GM18870 (cell line): Measurements from ENCODE around the gene MARF1.

Experiments
- ATAC-seq: cut with Tn5 transposase; IDR thresholded peaks from one replicate; pipeline ENCODE4 v1.9.1; 2021; ENCODE audit warnings: moderate library complexity; ENCODE audit not compliant: unreplicated experiment

MARF1 gene

DNA sequence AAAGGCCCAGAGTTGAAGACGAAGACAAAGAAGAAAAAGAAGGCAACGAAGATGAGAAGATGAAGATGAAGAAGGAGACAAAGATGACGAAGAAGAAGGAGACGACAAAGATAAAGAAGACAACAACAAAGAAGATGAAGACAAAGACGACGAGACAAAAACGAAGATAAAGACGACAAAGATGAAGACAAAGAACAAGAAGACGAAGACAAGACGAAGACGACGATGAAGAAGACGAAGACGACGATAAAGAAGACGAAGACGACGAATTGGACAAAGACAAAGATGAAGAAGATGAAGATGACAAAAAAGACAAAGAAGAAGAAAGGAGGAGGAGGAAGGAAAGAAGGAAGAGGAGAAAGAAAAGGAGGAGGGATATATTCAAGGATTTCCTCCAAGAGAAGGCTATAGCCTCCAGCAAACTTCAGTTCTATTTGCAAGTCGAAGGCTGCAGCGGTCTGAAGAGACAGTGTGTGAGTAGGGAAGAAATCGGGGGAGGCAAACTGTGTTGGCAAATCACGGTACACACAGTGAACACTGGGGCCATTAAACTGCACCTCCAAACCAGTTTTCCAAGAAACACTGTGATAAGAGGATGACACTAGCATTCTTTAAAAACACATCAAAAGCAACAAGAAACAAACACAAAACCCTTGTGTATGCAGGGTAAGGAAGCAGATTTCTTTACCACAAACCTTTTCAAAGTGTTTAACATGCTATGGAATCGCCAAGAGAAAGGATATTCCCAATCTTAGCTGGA, 40.5 kb downstream of the MARF1 start:
- no peak for ATAC-seq

DNA sequence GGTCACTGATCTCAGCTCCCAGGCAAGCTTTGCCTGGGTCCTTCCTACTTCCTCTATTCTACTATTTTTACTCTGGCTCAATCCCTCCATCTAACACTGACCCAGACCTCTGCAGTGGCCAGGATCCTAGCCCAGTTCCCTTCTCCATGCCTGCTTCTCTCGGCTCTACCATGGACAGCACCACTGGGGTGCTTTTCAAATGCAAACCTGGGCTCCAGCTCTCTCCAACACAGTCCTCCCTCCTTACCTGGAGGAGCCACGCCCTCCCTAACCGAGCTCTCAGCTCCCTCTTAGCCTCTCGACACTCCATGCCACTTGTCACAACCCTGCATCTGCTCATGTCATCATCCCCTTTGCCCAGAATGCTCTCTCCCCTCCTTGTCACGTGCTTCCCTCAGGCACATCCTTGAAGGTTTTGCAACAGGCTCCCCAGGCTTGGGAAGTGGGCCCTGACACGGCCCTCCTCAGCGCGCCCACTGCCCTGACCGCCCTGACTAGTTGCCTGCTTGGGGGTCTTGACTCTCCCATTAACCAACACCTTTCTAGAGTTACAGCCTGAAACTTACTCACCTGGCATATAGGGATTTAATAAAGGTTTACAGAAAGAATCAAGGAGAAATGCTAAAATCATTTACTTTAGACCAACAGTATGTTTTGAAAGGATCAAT, 41.6 kb downstream of the MARF1 start:
- ATAC-seq, result no peak

DNA sequence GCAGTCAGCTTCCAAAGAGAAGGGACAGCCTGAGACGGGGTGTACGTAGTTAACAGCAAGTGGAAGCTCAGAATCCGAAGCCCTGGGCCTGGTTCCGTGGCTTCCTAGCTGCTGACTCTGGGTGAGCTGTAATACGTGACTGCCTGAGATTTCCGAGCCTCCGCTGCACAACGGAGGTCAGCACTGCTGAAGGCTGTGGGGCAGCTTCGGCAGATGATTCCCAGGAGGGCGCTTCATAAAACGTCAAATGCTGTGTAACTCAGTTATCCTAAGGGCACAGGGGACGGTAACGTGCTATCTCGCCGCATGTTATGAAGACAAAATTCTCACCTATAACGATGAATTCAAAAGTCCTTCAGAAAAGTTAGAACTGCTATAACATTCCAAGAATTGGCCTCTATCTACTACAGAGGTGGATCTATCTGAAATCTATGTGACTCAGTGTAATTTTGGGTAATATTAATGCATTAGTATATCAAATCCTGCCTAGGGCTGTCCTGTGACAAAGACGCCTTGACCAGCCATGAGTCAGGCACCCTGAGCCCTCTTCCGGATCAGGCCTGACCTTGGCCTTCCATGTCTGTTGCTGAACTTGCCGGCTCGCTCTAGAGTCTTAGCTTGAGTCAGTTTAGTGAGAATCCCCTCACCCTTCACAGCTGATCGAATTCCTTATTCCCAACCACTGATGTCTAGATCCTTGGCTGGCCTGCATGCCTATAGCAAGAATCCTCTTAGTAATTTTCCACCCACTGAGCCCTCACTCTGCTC, 43.5 kb downstream of the MARF1 start:
- ATAC-seq, result no peak

DNA sequence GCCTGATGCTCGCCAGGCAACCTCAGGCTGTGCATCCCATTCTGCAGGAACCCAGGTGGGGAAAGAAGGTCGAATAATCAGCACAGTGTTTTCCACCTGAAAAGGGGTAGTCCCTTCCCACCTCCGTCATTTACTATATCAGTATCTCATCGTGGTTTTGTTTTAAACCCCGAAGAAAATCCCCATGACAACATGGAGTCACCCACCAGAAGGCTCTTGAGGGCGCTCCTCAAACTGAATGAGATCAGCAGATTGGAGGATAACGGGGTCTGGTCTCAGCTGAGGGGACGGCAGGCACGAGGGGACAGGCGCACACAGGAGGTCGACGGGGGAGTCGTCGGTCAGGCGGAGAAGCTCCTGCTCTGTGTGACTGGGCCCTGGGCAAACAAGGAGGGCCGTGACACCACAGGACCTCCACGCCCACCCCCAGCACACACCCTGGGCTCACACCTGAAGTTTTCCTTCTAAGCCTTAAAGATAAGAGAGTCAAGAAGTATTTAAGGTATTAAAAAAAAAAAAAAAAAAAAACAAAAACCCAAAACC, 44.2 kb downstream of the MARF1 start:
- ATAC-seq, result no peak

DNA sequence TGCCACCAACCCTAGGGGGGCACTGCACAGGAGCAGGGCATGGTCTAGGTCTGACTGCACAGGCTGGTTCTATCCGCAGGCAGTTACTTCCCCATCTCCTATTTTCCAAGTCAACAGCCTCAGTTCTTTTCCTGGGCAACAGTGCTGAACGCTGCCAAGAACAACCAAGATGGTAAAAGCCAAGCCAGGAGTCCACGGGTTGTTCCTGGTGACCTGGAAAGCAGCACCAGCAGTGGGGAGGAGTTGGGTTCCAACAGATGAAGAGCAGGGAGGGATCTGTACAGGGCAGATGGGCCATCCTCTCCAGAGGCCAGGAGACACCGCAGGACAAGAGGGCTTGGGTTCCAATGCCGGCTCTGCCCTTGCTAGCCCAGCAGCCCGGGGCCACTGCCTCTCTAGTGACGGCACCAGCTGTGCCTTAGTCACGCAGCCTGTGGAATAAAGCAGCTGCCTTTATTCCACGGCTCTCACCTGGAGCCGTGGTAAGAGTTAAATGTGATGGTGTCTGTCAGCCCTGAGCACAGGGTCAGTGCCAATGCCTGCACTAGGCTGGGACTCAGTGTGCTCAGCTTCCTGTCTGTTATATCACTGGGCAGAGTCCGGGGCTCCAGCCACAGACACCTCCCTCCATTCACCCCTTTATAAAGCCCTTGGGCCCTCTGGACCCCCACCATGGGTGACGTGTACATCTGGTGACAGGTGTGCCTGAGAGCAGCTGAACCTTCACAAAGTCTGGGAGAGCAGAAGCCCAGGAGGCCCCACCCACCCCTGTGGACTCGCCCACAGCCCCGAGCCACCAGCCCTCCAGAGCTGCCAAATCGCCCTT, 44.9 kb downstream of the MARF1 start:
- ATAC-seq, result no peak

DNA sequence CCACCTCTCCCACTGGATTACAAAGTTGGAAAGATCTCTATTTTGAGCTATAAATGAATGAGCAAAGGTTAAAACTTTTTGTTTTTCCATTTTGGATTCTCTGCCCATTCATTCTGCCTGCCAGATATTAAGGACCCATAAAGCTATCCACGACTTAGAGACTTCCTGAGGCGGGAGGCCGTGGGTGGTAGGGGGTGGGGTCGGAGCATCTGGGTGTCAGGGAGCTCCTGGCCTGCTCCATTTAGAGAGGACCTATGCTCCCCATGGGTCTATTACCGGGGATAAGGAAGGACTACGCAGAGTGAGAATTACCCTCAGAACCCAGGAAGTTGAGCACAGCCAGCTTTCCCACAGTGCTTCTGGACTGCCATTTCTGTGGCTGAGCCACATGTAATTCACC, 45.8 kb downstream of the MARF1 start:
- ATAC-seq, result no peak

DNA sequence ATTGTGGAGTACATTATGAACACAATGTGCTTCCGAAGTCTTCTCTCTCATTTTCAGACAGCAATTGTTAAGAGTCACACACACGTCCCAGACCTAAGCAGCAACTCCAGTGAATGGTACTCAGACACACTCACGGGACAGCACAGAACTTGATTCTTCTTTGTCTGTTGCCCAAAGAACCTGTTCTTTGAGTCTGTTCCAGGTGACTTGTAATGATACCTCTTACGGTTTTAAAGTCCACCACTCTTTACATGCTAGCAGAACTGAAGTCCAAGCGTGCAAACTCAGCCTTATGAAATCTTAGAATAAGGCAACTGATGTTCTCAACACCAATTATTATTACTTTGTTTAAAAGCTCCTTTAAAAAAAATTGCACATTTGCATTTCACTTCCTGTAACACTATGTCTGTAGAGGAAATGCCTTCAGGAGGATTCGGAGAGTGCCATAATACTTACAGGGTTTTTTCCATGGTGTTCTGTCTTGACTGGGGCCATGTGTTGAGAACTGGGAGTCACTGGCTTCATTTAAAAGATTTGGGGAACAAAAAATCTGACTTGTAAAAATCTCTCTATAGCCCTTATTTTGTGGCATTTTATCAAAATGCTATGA, 48.1 kb downstream of the MARF1 start:
- ATAC-seq, result no peak

DNA sequence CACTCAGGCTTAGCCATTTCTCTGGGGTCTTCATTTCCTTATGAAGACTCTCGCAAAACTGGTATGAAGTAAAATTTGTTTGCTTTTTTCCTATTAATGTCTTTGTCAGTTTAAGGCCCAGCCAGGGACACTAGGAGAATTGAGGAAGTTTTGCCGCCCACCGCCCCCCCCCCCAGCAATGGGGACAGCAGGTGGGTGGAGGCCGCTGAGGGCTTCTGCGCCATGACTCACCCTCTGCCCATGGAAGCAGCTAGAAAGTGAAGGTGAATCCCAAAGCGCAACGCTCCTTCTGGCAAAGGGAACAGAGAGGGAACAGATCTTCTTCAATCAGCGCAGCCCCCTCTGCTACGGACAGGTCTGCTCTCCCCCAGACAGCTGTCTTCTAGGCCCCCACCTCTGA, 49.7 kb downstream of the MARF1 start:
- no peak for ATAC-seq

DNA sequence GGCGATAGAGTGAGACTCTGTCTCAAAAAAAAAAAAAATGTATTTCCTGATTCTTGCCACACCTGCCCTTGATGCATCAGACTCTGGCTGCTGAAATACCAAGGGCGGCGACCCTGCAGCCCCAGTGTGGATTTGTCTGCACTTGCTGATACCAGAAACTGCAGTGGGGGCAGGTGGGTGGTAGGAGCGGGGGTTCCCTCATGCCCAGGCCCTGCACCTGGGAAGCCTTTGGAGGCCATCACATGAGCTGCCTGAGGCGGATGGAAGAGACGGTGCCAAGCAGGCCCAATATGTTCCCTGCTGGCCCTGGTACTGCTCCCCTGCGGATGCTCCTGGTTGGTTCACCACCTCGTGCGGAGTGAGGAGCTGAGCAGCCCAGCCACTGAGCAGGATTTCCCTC, 50.6 kb downstream of the MARF1 start:
- no peak for ATAC-seq

DNA sequence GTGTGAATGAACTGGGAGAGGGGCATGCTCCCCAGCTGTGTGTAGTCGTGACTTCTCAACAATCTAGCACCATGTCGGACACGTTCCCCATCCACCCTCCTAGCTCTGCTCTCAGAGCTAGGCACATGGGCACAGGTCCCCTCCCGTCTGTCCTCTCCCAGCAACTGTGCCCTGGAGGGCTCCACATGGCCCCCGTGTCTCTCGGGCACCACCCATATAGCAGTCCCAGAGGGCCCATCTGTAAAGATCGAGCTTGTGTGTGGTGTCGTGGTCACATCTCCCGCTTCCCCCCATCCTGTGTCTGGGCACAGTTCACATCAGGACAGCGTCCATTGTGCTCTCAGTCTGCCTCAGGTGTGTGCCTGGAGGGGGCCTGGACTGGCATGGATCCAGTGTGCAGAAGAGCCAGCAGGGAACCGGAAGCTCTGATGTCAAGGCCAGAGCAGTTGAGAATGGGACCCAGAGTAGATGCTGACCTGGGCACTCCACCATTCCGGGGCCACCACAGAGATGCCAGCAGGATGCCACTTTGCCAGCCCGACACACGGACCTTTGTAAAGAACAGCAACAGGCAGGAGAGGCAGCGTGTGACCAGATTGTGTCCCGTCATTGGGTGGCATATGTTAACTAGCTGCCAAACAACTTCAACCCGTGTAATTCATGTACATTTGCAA, 55.7 kb downstream of the MARF1 start:
- ATAC-seq, result no peak

DNA sequence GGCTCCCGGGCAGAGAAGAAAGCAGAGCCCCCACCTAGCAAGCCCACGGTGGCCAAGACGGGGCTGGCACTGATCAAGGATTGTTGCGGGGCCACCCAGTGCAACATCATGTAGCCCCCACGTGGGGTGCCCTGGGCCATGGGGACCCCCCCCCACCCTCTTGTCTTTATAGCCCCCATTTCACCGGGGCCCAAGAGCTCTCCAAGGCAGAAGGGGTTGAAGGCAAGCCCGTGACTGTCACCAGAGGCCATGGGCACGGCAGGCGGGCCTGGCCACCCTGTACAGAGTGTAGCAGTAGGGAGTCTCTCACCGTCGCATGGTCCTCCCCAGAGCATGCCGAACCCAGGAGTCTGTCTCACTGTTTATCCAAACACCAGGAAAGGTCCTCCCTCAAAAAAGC, 56.2 kb downstream of the MARF1 start:
- ATAC-seq, result no peak

DNA sequence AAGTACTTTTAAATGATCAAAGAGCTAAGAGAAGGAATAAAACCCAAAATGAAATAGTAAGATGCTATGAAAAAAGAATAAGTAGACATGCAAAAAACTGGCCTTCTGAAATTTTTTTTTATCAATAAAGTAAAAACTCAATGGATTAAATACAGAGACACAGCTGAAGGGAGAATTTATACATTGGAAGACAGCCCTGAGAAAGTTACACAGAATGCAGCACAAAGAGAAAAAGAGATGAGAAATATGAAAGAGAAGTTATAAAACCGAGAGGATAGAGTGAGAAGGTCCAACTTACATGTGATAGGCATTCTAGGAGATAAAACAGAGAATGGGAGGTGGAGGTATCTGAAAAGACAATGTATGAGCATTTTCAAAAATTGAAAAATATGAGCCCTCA, 57.0 kb downstream of the MARF1 start:
- ATAC-seq, result no peak

DNA sequence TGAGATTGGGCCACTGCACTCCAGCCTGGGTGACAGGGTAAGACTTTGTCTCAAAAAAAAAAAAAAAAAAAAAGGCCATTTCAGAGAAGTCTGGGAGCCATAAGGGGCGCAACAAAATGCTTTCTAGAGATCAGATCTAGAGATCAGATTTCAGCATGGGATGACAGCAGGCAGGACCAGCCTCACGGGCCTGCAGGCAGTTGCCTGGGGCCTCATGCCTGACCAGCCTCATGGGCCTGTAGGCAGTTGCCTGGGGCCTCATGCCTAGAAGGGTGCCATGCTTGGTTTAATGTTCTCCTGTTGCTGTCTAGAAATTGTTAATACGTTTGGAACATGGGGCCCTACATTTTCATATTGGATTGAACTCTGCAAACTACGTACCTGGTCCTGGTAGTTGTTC, 59.4 kb downstream of the MARF1 start:
- ATAC-seq, result no peak

DNA sequence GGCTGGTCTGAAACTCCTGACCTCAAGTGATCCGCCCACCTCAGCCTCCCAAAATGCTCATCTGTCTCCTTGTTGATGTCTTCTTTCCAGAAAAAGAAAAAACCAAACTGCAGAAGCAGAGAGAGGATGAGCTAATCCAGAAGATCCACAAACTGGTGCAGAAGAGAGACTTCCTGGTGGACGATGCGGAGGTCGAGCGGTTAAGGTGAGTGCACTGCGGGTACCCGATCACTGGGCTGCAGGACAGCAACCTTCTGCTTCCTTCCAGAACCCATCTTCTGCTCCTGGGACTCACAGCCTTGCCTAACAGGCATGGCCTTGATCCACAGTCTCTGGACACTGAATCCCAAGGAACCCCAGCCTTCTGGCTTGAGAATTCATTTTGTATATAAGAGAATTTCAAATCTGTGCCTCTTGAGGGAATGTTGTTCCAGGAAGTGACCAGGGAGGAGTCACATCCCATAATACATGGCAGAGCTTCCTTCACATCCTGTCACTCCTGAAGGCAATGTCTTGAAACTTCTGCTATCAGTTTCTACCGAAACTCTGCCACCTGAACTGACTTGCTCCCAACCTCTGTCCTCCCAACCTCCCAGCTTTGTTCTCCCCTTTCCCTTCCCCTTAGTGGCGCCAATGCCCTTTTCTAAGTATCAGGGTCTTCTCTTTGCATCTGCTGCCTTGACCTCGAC, 61.7 kb downstream of the MARF1 start:
- no peak for ATAC-seq

DNA sequence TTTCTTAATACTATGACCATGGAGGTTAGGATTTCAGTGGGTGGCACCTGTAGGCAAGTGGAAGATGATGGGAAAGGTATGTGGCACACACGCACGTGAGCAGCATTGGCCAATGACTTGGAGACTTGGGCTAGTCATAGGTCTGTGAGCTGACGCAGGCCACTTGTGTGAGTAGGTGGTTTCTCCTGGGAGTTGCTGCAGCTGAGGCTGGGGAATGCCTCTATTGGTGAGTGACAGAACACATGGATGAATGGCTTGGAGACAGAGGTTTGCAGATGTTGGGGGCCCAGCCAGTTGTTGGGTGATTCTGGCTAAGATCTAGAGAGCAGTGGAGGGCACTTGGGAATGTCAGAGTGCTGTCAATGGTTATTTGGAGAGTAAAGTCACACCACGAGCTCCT, 64.1 kb downstream of the MARF1 start:
- ATAC-seq, result no peak

DNA sequence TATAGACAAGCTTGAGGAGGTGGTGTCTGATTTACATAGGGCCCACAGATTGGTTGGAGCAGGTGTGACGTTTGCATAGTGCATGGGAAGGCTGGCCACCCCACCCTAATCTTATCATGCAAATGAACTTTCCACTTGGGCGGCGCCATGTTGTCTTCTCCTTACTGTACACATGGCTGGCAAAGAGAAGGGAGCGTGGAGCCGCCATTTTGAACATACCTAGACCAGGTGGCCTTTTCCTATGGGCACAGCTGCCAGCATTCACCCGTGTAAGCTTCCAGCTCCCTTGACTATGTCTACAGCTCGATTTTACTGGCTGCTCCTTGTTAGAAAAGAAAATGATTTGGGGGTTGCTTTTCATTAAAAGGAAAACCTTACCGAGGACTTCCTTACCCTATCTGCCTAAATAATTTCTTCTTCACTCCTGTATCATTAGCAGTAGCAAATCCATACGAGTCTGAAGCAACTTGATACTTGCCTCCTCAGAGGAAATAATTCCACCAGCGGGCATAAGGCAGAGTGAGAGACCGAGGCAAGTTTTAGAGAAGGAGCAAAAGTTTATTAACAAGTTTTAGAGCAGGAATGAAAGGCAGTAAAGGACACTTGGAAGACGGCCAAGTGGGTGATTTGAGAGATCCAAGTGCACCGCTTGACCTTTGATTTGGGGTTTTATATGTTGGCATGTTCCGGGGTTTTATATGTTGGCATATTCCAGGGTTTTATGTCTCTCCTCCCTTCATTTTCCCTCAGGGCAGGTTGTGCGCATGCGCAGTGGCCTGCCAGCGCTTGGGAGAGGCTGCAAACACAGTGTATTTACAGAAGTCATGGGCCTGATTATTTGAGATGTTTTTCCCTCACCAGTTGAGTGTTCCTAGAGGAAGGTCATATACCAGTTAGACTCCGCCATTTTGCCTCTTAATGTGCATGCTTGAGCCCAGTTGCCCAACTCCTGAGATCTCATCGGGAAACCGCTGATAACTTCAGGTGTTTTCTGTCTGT, 65.7 kb downstream of the MARF1 start:
- ATAC-seq, result no peak

DNA sequence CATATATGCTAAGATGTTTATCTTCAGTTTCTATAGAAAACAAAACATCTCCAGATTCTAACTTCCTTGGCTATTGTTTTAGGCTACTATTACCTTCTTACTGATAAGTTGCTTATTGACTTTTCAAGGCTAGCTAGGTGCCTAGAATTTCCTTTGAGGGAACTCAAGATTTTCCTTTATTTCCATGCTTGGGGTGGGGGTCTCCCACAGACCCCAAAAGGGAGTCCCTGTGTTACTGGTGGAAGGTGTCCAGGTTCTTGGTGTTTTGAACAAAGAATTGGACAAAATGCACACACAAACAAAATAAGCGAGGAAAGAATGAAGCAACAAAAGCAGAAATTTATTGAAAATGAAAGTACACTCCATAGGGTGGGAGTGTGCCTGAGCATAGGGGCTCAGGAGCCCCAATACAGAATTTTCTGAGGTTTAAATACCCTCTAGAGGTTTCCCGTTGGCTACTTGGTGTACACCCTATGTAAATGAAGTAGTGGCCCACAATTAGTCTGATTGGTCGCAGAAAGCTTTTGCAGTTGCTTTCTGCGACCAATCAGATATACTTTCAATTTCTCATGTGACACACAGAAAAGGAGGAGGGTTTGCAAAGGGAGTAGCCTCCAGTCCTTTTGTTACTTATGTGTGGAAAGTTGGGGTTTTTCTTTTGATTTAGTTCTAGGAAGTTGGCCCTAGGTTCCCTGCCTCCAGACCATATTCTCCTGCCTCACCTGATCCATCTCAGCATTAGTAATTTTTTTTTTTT, 67.5 kb downstream of the MARF1 start:
- no peak for ATAC-seq

DNA sequence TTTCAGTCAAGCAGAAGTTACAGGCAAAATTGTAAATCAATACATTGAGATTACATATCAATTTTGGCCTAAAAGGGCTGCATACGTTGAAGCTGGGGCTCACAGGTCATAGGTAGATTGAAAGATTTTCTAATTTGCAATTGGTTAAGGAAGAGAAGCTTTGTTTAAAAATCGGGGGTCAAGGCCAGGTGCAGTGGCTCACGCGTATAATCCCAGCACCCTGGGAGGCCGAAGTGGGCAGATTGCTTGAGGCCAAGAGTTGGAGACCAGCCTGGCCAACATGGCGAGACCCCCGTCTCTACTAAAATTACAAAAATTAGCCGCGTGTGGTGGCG, 68.4 kb downstream of the MARF1 start:
- no peak for ATAC-seq
